AG20443 (cell line): Measurements from ENCODE around the gene EEF1AKMT3.
A peak's percentile ranks its signal among the peaks of the same experiment; 100 is the strongest.
"Not testable (repeated sequence)": the region's sequence is repeated elsewhere in the genome, so short reads cannot be mapped to it uniquely, and the experiment has no call there.

ENCODE experiments used
- DNase-seq: peaks from one replicate; pipeline ENCODE4 v3.0.0; 2012; ENCODE audit warnings: low spot score, mixed read lengths

The EEF1AKMT3 gene

GRCh38 chr12:57765698-57766463 lies 6.5 kb upstream of the EEF1AKMT3 start:
- DNase-seq: no peak

GRCh38 chr12:57766464-57767304 lies 5.7 kb upstream of the EEF1AKMT3 start, which contains the start of gene CYP27B1:
CYP27B1 (minus strand) TSS chr12:57767078; CDS start chr12:57767041, 37 bp downstream.
- DNase-seq: no peak

- no peak for DNase-seq
Measured at GRCh38 chr12:57767305-57767698, 5.1 kb upstream of the EEF1AKMT3 start.

GRCh38 chr12:57767876-57768275 lies 4.5 kb upstream of the EEF1AKMT3 start:
- no peak for DNase-seq

GRCh38 chr12:57769594-57769993 lies 2.8 kb upstream of the EEF1AKMT3 start:
- DNase-seq: no peak

- DNase-seq: no peak
Measured at GRCh38 chr12:57770734-57771133, 1.7 kb upstream of the EEF1AKMT3 start.

DNA sequence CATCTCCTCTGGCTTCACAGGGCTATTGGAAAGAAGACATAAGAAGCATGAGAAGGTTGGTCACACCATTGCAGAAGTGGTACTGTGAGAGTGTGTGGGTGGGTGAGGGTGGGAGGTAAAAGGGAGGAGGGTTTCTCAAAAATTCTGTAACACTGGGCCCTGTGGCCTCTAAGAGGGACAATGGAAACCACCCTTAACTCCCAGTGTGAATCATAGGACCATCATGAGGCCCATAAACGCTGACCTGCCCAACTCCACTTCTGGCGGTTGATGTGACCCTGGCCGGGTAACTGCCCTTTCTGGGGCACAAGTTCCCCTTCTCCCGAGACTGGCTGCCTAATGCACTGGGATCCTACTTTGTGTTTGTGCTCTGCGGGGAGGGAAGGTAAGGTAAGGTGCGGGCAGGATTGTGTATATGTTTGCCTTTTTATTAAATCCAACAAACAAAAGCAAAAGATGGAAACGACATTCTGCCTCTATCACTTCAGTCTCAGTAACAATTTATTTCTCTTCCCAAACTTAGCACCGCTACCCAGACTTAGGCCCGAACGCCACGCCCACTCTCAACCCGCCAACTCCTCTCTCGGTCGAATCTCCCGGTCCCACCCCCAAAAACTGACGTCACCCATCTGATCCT lies 1.1 kb upstream of the EEF1AKMT3 start:
- peak; percentile 92 for DNase-seq

GRCh38 chr12:57771873-57772428 lies 463 bp upstream of the EEF1AKMT3 start, which contains the start of gene METTL1:
METTL1 (minus strand) TSS chr12:57772105; CDS start chr12:57772083, 22 bp downstream.
- peak; percentile 96 for DNase-seq

DNA sequence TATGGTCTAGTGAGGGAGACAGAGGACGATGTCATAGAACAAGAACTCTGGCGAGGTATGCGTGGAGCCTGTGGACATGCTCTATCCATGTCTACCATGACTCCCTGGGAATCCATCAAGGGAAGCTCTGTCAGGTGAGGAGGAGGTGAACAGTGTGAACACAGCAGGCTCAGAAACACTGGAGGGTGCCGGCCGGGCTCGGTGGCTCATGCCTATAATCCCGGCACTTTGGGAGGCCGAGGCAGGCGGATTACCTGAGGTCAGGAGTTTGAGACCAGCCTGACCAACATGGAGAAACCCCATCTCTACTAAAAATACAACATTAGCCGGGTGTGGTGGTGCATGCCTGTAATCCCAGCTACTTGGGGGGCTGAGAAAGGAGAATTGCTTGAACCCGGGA lies 2.2 kb downstream of the EEF1AKMT3 start:
- DNase-seq: not testable (repeated sequence)

DNA sequence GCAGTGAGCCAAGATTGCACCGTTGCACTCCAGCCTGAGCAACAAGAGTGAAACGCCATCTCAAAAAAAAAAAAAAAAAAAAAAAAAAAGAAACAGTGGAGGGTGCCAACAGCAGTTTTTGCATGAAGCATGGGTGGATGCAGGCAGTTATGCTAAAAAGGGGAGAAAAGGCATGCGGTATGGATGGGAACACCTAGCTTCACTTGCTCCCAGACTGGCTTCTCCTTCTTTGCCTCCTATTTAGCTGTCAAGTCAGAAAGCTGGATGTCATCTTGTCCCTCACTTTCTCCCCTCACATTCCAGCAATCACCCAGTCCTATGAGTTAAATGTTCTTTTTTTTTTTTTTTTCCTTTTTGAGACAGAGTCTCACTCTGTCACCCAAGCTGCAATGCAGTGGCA lies 2.6 kb downstream of the EEF1AKMT3 start:
- no peak for DNase-seq

DNA sequence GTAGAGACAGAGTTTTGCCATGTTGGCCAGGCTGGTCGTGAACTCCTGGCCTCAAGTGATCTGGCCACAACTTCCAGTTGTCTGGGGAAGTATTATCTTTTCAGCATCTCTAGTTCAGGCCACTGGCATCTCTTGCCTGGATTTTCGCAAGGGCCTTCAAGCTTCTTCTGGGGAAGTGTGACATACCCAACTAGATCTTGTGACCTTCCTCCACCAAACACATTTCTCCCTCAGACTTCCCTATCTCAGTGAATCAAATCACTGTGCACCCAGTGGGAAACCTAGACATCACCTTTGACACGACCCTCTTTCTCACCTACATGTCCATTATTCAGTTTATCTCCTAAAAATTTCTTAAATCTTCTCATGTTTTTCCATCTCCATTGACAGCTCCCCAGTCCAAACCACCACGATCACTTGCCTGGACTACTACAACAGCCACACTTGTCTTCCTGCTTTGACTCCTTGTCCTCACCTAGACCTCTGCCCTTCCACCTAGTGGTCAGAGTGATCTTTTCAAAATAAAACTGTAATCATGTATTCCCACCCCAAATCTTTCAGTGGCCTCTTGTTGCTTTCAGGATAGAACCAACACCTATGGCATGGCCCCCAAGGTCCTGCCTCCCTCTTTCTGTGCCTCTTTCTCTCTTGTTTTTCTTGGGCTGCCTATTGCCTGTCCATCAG lies 3.3 kb downstream of the EEF1AKMT3 start:
- DNase-seq: no peak

DNA sequence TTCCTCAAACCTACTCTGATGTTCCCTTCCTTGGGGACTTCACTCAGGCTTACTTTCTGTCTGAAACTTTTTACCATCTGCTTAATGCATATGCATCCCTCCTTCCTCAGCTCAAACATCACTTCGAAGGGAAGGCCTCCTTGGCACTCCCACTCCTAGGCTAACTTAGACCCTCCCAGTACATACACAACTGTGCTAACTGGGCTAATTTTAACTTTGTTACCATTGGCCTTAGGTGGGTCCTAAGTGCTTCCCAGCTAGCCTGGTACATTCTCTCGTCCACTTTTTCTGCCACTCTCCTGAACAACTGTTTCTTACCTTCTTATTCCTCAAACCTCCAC lies 3.8 kb downstream of the EEF1AKMT3 start:
- no peak for DNase-seq

DNA sequence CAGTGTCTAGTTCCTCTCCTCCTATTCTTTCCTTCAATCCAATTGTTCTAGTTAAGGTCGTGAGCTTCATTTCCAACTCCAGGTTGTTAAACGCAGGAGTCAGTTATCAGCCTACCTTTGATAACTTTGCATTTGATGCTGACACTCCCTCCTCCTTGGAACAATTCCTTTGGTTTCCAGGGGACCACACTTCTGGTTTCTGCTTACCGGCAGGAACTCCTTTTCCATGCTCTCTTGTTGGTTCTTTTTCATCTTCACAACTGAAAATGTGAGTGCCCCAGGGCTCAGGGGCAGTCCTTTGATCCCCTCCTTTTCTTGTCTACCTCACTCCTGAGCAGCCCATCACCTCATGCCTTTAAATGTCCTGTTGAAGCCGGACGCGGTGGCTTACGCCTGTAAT lies 5.0 kb downstream of the EEF1AKMT3 start:
- no peak for DNase-seq

- DNase-seq: no peak
Measured at GRCh38 chr12:57777911-57778310, 5.5 kb downstream of the EEF1AKMT3 start.

DNA sequence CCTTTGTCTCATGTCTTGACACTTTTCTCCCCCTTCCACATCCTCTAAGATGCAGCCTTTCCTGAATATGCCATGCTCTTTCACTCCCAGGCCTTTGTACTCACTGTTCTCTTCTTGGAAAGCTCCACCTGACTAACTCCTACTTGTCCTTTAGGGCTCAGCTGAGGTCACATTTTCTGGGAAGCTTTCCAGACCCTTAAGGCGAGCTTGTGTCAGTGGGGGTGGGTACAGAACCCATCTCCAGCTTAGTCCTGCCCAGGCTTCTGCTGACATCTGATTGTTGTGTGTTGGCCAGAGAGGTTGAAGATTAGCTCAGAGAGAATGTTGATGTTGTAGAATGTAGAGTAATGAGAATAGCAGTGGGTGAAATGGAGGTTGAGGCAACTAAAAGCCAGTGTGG lies 7.3 kb downstream of the EEF1AKMT3 start:
- DNase-seq: no peak

GRCh38 chr12:57780284-57780897 lies 8.0 kb downstream of the EEF1AKMT3 start:
- DNase-seq: no peak

DNA sequence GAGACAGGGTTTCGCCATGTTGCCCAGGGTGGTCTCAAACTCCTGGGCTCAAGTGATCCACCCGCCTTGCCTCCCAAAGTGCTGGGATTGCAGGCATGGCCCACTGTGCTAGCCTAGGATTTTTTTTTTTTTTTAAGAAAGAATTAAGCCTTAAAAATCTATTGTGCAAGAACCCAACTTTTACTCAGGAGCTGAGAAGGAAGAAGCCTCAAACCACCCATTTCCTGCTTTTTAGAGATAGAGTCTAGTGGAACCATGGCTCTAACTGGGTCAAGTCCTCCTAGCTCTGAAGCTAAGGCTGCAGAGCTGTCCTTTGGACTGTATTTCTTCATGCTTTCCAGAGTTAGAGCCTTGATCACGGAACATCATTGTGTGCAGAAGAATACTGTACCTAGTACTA lies 8.8 kb downstream of the EEF1AKMT3 start:
- DNase-seq: no peak

- DNase-seq: no peak
Measured at GRCh38 chr12:57781801-57782200, 9.4 kb downstream of the EEF1AKMT3 start.

- no peak for DNase-seq
Measured at GRCh38 chr12:57782243-57782607, 9.8 kb downstream of the EEF1AKMT3 start.

DNA sequence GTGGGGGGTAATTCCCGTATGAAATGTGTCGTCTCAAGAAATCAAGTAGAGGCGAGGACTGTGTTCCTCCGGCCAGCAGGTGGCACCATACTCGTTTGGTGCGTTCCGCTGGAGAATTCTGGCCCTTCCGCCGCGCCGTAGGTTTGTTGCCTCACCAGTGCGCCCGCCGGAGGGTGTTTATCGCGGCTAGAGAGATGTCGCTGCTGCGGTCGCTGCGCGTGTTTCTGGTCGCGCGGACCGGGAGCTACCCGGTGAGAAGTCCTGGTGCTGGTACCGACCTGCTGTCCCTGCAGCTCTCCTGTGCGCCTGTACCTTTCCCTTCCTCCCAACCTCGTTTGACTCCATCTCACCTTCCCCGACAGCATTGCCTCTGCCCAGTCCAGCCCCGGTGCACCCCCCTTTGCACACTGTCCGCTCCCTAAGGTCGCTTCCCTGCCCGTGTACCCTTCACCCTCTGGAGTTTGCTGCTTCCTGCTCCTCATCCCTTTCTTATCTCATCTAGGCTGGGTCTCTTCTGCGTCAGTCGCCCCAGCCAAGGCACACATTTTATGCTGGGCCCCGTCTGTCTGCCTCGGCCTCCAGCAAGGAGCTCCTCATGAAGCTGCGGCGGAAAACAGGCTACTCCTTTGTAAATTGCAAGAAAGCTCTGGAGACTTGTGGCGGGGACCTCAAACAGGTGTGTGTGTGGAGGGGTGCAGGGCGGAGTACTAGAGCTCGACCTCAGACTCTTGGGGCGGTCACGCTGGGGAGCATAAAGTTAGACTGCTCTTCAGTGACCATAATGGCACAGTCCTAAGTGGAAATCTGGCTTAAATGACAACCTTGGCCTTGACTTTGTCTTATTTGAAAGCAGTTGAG lies 10.4 kb downstream of the EEF1AKMT3 start, which contains the start of gene TSFM:
TSFM (plus strand) TSS at position 180 of the 858 bp plus-strand sequence; CDS start at position 195, 15 bp downstream.
- peak; percentile 90 for DNase-seq
